Stimulated activated CD8-positive, alpha-beta memory T cell treated with anti-CD3 and anti-CD28 coated beads, Interleukin-7, amount 100 ng/mL, for 1 hour (primary cell): Measurements from ENCODE around the gene CEP104.

Experiments used
- DNase-seq, 2 donors: peaks; one replicate each; pipeline ENCODE4 v3.0.0-alpha.2; 2020; ENCODE audit warnings: low read depth in 2 of 2

CEP104 gene

GRCh38 chr1:3762873-3763228, 94.2 kb downstream of the CEP104 start:
- no peak for DNase-seq

- no peak for DNase-seq
Observed at GRCh38 chr1:3762151-3762872, 94.7 kb downstream of the CEP104 start.
